Keratinocyte (primary cell): ENCODE results near the gene PSMB7. TPM values are rescaled to one million over a fixed set of nuclear protein-coding genes. Genes with fewer than 3 reads are reported as not detected.

Experiments used
- DNase-seq: peaks from one replicate; pipeline ENCODE4 v3.0.0-alpha.2; 2011; ENCODE audit warnings: low read depth, missing footprints, low spot score
- FAIRE-seq: peaks from 2 replicates; lab custom pipeline; 2011; peaks lifted over from hg19 to GRCh38; lab: Jason Lieb, UNC
- H2AFZ ChIP-seq: 2 replicates; pipeline ENCODE4 v1.6.0; 2012; ENCODE audit warnings: low read length, control low read depth, inconsistent platforms; ENCODE audit not compliant: control insufficient read depth
- H3K27ac ChIP-seq: 2 replicates; pipeline ENCODE4 v1.5.1; 2011; ENCODE audit warnings: low read length; ENCODE audit not compliant: control insufficient read depth, insufficient read depth
- H3K27me3 ChIP-seq: 3 replicates; pipeline ENCODE4 v1.6.0; 2011; ENCODE audit warnings: low read length; ENCODE audit not compliant: control insufficient read depth, insufficient read depth; ENCODE audit errors: extremely low read depth
- H3K36me3 ChIP-seq, 2 experiments: 2 replicates in 1 of 2; 3 replicates in 1 of 2; pipeline ENCODE4 v1.5.1; 2011; ENCODE audit warnings: low read length in 2 of 2, mild to moderate bottlenecking in 1 of 2; ENCODE audit not compliant: control insufficient read depth in 2 of 2, insufficient read depth in 2 of 2; ENCODE audit errors: extremely low read depth in 1 of 2
- H3K4me1 ChIP-seq: 3 replicates; pipeline ENCODE4 v1.5.1; 2011; ENCODE audit warnings: low read length; ENCODE audit not compliant: control insufficient read depth, insufficient read depth; ENCODE audit errors: extremely low read depth
- H3K4me2 ChIP-seq: 3 replicates; pipeline ENCODE4 v1.6.0; 2011; ENCODE audit warnings: low read depth, low read length; ENCODE audit not compliant: control insufficient read depth, insufficient read depth; ENCODE audit errors: extremely low read depth
- H3K4me3 ChIP-seq, 3 experiments: fragments of 200-600 bp in 1 of 3; sonication (generic) in 1 of 3; 2 replicates in 2 of 3; 3 replicates in 1 of 3; pipeline ENCODE4 v1.5.1; 2011 to 2016; ENCODE audit warnings: low read length in 3 of 3, mild to moderate bottlenecking in 3 of 3, control low read depth in 2 of 3, inconsistent platforms in 1 of 3, low read depth in 1 of 3, mixed read lengths in 1 of 3, mixed run types in 1 of 3, moderate library complexity in 1 of 3; ENCODE audit not compliant: control insufficient read depth in 2 of 3, insufficient read depth in 2 of 3; ENCODE audit errors: extremely low read depth in 1 of 3
- H3K79me2 ChIP-seq: 2 replicates; pipeline ENCODE4 v1.6.0; 2012; ENCODE audit warnings: low read length; ENCODE audit not compliant: control insufficient read depth, insufficient read depth
- H3K9ac ChIP-seq: 3 replicates; pipeline ENCODE4 v1.6.0; 2011; ENCODE audit warnings: low read length; ENCODE audit not compliant: control insufficient read depth, insufficient read depth; ENCODE audit errors: extremely low read depth
- H3K9me1 ChIP-seq: 3 replicates; pipeline ENCODE4 v1.6.0; 2011; ENCODE audit warnings: low read length; ENCODE audit not compliant: control insufficient read depth, insufficient read depth; ENCODE audit errors: extremely low read depth
- H3K9me3 ChIP-seq: 2 replicates; pipeline ENCODE4 v1.5.1; 2012; ENCODE audit warnings: low read depth, low read length; ENCODE audit not compliant: control insufficient read depth
- H4K20me1 ChIP-seq: 3 replicates; pipeline ENCODE4 v1.6.0; 2011; ENCODE audit warnings: low read length; ENCODE audit not compliant: control insufficient read depth, insufficient read depth; ENCODE audit errors: extremely low read depth
- CTCF ChIP-seq, 3 experiments: IDR thresholded peaks in 1 of 3; conservative IDR thresholded peaks in 1 of 3; optimal IDR thresholded peaks in 1 of 3; 2 replicates in 2 of 3; 3 replicates in 1 of 3; pipeline versions ENCODE3 to v1.5.1; 2011; ENCODE audit warnings: low read length in 3 of 3, mild to moderate bottlenecking in 3 of 3, moderate library complexity in 2 of 3, control low read depth in 1 of 3, inconsistent platforms in 1 of 3; ENCODE audit not compliant: insufficient read depth in 2 of 3; ENCODE audit errors: extremely low read depth in 1 of 3
- EZH2 ChIP-seq: IDR thresholded peaks from one replicate; pipeline ENCODE4 v1.6.1; 2012; ENCODE audit warnings: inconsistent platforms, mild to moderate bottlenecking, low read length, moderate library complexity
- dilution Hi-C: fragments of 300-500 bp; cut with MboI; formaldehyde crosslinking; loops from one replicate; pipeline ENCODE4 v1.7.0; 2020; ENCODE audit warnings: low sequenced_read_pairs; ENCODE audit not compliant: extremely low pct_ligation_motif_present
- polyA plus RNA-seq, 5 experiments: library from polyadenylated mRNA; depleted of rRNA in 3 of 5; stranded (reverse) in 3 of 5; stranded (forward) in 1 of 5; unstranded in 1 of 5; fragments of >200 nt; gene quantifications; 1 replicate in 1 of 5; 2 replicates in 3 of 5; 3 replicates in 1 of 5; pipeline versions ENCODE4 v1.2.1 to v1.2.3, GENCODE V29; 2011 to 2012; ENCODE audit warnings: missing spikeins in 2 of 5, low read depth in 1 of 5, low replicate concordance in 1 of 5

Gene PSMB7
- polyA plus RNA-seq, 1 donor (not counting 4 experiments of a cell fraction or from before 2014, with no cell fraction given): 388 TPM

GRCh38 chr9:124311283-124311682, 104.0 kb downstream of the PSMB7 start:
- H2AFZ ChIP-seq: no peak overlapping the region
- H3K9ac ChIP-seq: no peak overlapping the region
- FAIRE-seq (no peak), DNase-seq (no peak)
- no peaks in the 10 kb centered on the region for H3K9me3 ChIP-seq
- no peaks in the 10 kb centered on the region for H4K20me1 ChIP-seq
- dilution Hi-C loops: loop anchor here (25.0 kb wide), 1 partner anchor 199 kb away; no protein-coding TSS in a partner anchor
- H3K4me3 ChIP-seq: no peak overlapping the region
- TF ChIP-seq CTCF (optimal IDR thresholded peaks at IDR 0.05 in 1 of 3, IDR thresholded peaks at IDR 0.05 in 1 of 3, conservative IDR thresholded peaks at IDR 0.05 in 1 of 3; ENCODE audit: extremely low read depth in 1 of 3, insufficient read depth in 2 of 3, low read length in 3 of 3) (peak in 1 of 3 experiments; percentile 27), EZH2 (no peak)
- H3K36me3 ChIP-seq: peaks cover 14 to 43% of the 10 kb centered on the region in 2 experiments
- H3K27ac ChIP-seq: no peak overlapping the region
- H3K9me1 ChIP-seq: no peaks in the 10 kb centered on the region
- no peak overlapping the region for H3K4me2 ChIP-seq
- H3K27me3 ChIP-seq: no peaks in the 10 kb centered on the region
- H3K4me1 ChIP-seq: peaks cover 22% of the 10 kb centered on the region
- H3K79me2 ChIP-seq: peaks cover 25% of the 10 kb centered on the region

GRCh38 chr9:124309667-124310084, 105.6 kb downstream of the PSMB7 start:
- no peak overlapping the region for H3K4me3 ChIP-seq
- H3K27me3 ChIP-seq: no peaks in the 10 kb centered on the region
- H2AFZ ChIP-seq: no peak overlapping the region
- TF ChIP-seq CTCF (optimal IDR thresholded peaks at IDR 0.05 in 1 of 3, IDR thresholded peaks at IDR 0.05 in 1 of 3, conservative IDR thresholded peaks at IDR 0.05 in 1 of 3; ENCODE audit: extremely low read depth in 1 of 3, insufficient read depth in 2 of 3, low read length in 3 of 3) (no peak), EZH2 (no peak)
- no peaks in the 10 kb centered on the region for H3K9me1 ChIP-seq
- dilution Hi-C loops: loop anchor here (25.0 kb wide), 1 partner anchor 197 kb away; no protein-coding TSS in a partner anchor
- peaks cover 25% of the 10 kb centered on the region for H3K79me2 ChIP-seq
- H3K4me2 ChIP-seq: peak overlapping the region; percentile 43
- peaks cover 31% of the 10 kb centered on the region for H3K4me1 ChIP-seq
- no peaks in the 10 kb centered on the region for H4K20me1 ChIP-seq
- peak overlapping the region; percentile 68 for H3K27ac ChIP-seq
- peak; percentile 73 for DNase-seq
- no peaks in the 10 kb centered on the region for H3K9me3 ChIP-seq
- H3K36me3 ChIP-seq: peaks cover 10 to 38% of the 10 kb centered on the region in 2 experiments
- peak; percentile 98 for FAIRE-seq
- peak overlapping the region; percentile 13 for H3K9ac ChIP-seq
